Measurements from ENCODE around the gene MAP3K8. TPM values are rescaled to one million over a fixed set of nuclear protein-coding genes. Genes with fewer than 3 reads are reported as not detected.

MAP3K8 gene
- 9.8 to 13.8 TPM (median 11.8 TPM) in 3 replicates for total RNA-seq (2021)
- percentile 77 among the genes with signal in this experiment for Bru-seq, nascent RNA
- long read RNA-seq, experiment 1, transcript MAP3K8-207 (8 exons, 2,782 nt) = major isoform, 6 of 24 reads
- long read RNA-seq, experiment 1, partial matches to known transcripts = 8 of 24 reads
- long read RNA-seq, experiment 1, other reads (novel, unspliced or antisense) = 6 of 24 reads
- long read RNA-seq, experiment 2, partial matches to known transcripts = 7 of 12 reads
- long read RNA-seq, experiment 2, other reads (novel, unspliced or antisense) = 2 of 12 reads
- long read RNA-seq, experiment 3, partial matches to known transcripts = 0 of 2 reads
- long read RNA-seq, experiment 3, other reads (novel, unspliced or antisense) = 1 of 2 reads

DNA sequence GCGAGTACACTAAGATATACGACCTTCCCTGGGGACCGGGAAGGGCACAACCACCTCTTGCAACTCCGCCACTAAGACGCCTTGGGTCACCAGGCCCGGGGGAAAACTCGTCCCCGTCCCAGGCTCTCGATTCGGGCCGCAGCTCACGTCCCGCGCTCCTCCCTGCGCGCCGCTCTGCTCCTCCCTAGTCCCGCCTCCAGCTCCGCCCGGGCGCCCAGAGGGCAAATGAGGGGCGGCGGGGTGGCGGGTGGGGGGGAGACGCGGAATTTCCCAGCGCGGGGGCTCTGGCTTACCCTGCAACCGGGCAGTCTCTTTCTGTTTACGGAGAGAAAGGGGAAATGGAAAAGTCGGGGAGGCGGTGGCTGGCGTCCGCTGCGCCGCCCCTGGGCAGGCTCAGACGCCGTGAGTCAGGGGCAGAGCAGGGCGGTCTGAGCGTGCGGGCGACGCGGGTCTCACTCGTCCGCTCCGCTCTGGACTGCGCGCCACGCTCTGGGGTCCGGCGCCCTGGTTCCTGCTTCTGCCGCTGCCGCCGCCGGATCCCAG lies at the start of gene MAP3K8:
MAP3K8 (plus strand) TSS at position 455 of the 543 bp plus-strand sequence. CDS start 4,755 bp downstream, outside the sequence.
- Mint-ChIP-seq H3K4me1 (peaks cover 58% of the 10 kb centered on the region), H3K27me3 (ENCODE audit: low read depth) (peaks cover 29% of the 10 kb centered on the region), H3K9me3 (no peaks in the 10 kb centered on the region), H3K4me3 (peak within 1 kb of the TSS; percentile 90), H3K36me3 (peaks cover 3% of the 10 kb centered on the region), H3K27ac (peak within 1 kb of the TSS; percentile 96)
- ATAC-seq (peak; percentile 73), DNase-seq (ENCODE audit: low spot score) (peak; percentile 87)
- CTCF ChIA-PET = interaction anchor here (0.7 to 2.0 kb wide), 10 partner anchors 10 to 206 kb away, joined by 3 to 8 read pairs (median 4); no protein-coding TSS in a partner anchor
- POLR2A ChIA-PET = interaction anchor here (0.9 to 3.1 kb wide), 4 partner anchors 10 to 94 kb away, joined by 3 to 19 read pairs (median 4); no protein-coding TSS in a partner anchor
- TF ChIP-seq, protein P1, sequence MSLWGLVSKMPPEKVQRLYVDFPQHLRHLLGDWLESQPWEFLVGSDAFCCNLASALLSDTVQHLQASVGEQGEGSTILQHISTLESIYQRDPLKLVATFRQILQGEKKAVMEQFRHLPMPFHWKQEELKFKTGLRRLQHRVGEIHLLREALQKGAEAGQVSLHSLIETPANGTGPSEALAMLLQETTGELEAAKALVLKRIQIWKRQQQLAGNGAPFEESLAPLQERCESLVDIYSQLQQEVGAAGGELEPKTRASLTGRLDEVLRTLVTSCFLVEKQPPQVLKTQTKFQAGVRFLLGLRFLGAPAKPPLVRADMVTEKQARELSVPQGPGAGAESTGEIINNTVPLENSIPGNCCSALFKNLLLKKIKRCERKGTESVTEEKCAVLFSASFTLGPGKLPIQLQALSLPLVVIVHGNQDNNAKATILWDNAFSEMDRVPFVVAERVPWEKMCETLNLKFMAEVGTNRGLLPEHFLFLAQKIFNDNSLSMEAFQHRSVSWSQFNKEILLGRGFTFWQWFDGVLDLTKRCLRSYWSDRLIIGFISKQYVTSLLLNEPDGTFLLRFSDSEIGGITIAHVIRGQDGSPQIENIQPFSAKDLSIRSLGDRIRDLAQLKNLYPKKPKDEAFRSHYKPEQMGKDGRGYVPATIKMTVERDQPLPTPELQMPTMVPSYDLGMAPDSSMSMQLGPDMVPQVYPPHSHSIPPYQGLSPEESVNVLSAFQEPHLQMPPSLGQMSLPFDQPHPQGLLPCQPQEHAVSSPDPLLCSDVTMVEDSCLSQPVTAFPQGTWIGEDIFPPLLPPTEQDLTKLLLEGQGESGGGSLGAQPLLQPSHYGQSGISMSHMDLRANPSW (CRISPR knock-in tag; conservative IDR thresholded peaks at IDR 0.05; ENCODE audit: low read depth) = no peak
- TF ChIP-seq EMX1 (CRISPR knock-in tag; IDR thresholded peaks at IDR 0.05) (no peak), ZNF671 (CRISPR knock-in tag; IDR thresholded peaks at IDR 0.05) (no peak), ZNF396 (CRISPR knock-in tag; IDR thresholded peaks at IDR 0.05; ENCODE audit: borderline replicate concordance) (no peak), NR3C1 (CRISPR knock-in tag; conservative IDR thresholded peaks at IDR 0.05; ENCODE audit: low read depth) (no peak), SP1 (CRISPR knock-in tag; conservative IDR thresholded peaks at IDR 0.05) (peak; percentile 49; the same call in 1 of the 2 replicates), JUN (CRISPR knock-in tag; IDR thresholded peaks at IDR 0.05) (no peak), ZBTB21 (CRISPR knock-in tag; IDR thresholded peaks at IDR 0.05; ENCODE audit: borderline replicate concordance) (0 out of 2 replicates have a peak, but pooled peaks have one; percentile 61), JAZF1 (CRISPR knock-in tag; IDR thresholded peaks at IDR 0.05) (no peak), ELF4 (CRISPR knock-in tag; IDR thresholded peaks at IDR 0.05; ENCODE audit: low read depth) (no peak; the same call in 1 of the 2 replicates), ZNF263 (CRISPR knock-in tag; IDR thresholded peaks at IDR 0.05; ENCODE audit: low read depth) (peak; percentile 97), FOXJ3 (CRISPR knock-in tag; IDR thresholded peaks at IDR 0.05; ENCODE audit: borderline replicate concordance) (no peak), GTF2I (CRISPR knock-in tag; conservative IDR thresholded peaks at IDR 0.05) (no peak), ZNF121 (CRISPR knock-in tag; IDR thresholded peaks at IDR 0.05) (no peak), ESRRA (CRISPR knock-in tag; IDR thresholded peaks at IDR 0.05; ENCODE audit: borderline replicate concordance) (no peak), CREM (CRISPR knock-in tag; IDR thresholded peaks at IDR 0.05) (no peak)
- TF ChIP-seq, protein P2, sequence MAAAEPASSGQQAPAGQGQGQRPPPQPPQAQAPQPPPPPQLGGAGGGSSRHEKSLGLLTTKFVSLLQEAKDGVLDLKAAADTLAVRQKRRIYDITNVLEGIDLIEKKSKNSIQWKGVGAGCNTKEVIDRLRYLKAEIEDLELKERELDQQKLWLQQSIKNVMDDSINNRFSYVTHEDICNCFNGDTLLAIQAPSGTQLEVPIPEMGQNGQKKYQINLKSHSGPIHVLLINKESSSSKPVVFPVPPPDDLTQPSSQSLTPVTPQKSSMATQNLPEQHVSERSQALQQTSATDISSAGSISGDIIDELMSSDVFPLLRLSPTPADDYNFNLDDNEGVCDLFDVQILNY (CRISPR knock-in tag; IDR thresholded peaks at IDR 0.05) = peak; percentile 53; the same call in 1 of the 2 replicates
- TF ChIP-seq, protein P3, sequence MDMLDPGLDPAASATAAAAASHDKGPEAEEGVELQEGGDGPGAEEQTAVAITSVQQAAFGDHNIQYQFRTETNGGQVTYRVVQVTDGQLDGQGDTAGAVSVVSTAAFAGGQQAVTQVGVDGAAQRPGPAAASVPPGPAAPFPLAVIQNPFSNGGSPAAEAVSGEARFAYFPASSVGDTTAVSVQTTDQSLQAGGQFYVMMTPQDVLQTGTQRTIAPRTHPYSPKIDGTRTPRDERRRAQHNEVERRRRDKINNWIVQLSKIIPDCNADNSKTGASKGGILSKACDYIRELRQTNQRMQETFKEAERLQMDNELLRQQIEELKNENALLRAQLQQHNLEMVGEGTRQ (CRISPR knock-in tag; IDR thresholded peaks at IDR 0.05) = no peak
- TF ChIP-seq, protein P4, sequence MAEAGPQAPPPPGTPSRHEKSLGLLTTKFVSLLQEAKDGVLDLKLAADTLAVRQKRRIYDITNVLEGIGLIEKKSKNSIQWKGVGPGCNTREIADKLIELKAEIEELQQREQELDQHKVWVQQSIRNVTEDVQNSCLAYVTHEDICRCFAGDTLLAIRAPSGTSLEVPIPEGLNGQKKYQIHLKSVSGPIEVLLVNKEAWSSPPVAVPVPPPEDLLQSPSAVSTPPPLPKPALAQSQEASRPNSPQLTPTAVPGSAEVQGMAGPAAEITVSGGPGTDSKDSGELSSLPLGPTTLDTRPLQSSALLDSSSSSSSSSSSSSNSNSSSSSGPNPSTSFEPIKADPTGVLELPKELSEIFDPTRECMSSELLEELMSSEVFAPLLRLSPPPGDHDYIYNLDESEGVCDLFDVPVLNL (CRISPR knock-in tag; IDR thresholded peaks at IDR 0.05; ENCODE audit: borderline replicate concordance, low read depth) = no peak
- TF ChIP-seq, protein P5, sequence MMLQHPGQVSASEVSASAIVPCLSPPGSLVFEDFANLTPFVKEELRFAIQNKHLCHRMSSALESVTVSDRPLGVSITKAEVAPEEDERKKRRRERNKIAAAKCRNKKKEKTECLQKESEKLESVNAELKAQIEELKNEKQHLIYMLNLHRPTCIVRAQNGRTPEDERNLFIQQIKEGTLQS (CRISPR knock-in tag; conservative IDR thresholded peaks at IDR 0.05) = no peak
- TF ChIP-seq, protein P6, sequence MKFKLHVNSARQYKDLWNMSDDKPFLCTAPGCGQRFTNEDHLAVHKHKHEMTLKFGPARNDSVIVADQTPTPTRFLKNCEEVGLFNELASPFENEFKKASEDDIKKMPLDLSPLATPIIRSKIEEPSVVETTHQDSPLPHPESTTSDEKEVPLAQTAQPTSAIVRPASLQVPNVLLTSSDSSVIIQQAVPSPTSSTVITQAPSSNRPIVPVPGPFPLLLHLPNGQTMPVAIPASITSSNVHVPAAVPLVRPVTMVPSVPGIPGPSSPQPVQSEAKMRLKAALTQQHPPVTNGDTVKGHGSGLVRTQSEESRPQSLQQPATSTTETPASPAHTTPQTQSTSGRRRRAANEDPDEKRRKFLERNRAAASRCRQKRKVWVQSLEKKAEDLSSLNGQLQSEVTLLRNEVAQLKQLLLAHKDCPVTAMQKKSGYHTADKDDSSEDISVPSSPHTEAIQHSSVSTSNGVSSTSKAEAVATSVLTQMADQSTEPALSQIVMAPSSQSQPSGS (CRISPR knock-in tag; IDR thresholded peaks at IDR 0.05; ENCODE audit: borderline replicate concordance, low read depth) = no peak
- TF ChIP-seq, protein P7, sequence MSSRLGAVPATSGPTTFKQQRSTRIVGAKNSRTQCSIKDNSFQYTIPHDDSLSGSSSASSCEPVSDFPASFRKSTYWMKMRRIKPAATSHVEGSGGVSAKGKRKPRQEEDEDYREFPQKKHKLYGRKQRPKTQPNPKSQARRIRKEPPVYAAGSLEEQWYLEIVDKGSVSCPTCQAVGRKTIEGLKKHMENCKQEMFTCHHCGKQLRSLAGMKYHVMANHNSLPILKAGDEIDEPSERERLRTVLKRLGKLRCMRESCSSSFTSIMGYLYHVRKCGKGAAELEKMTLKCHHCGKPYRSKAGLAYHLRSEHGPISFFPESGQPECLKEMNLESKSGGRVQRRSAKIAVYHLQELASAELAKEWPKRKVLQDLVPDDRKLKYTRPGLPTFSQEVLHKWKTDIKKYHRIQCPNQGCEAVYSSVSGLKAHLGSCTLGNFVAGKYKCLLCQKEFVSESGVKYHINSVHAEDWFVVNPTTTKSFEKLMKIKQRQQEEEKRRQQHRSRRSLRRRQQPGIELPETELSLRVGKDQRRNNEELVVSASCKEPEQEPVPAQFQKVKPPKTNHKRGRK (CRISPR knock-in tag; IDR thresholded peaks at IDR 0.05; ENCODE audit: borderline replicate concordance) = no peak
- TF ChIP-seq, protein P8, sequence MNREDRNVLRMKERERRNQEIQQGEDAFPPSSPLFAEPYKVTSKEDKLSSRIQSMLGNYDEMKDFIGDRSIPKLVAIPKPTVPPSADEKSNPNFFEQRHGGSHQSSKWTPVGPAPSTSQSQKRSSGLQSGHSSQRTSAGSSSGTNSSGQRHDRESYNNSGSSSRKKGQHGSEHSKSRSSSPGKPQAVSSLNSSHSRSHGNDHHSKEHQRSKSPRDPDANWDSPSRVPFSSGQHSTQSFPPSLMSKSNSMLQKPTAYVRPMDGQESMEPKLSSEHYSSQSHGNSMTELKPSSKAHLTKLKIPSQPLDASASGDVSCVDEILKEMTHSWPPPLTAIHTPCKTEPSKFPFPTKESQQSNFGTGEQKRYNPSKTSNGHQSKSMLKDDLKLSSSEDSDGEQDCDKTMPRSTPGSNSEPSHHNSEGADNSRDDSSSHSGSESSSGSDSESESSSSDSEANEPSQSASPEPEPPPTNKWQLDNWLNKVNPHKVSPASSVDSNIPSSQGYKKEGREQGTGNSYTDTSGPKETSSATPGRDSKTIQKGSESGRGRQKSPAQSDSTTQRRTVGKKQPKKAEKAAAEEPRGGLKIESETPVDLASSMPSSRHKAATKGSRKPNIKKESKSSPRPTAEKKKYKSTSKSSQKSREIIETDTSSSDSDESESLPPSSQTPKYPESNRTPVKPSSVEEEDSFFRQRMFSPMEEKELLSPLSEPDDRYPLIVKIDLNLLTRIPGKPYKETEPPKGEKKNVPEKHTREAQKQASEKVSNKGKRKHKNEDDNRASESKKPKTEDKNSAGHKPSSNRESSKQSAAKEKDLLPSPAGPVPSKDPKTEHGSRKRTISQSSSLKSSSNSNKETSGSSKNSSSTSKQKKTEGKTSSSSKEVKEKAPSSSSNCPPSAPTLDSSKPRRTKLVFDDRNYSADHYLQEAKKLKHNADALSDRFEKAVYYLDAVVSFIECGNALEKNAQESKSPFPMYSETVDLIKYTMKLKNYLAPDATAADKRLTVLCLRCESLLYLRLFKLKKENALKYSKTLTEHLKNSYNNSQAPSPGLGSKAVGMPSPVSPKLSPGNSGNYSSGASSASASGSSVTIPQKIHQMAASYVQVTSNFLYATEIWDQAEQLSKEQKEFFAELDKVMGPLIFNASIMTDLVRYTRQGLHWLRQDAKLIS (CRISPR knock-in tag; IDR thresholded peaks at IDR 0.05; ENCODE audit: borderline replicate concordance) = no peak
